Measurements from ENCODE around the gene LINC00632.

- TF ChIP-seq EZH2phosphoT487 (IDR thresholded peaks at IDR 0.05; ENCODE audit: insufficient read depth, low read depth) = no peak
- TF ChIP-seq EZH2 (IDR thresholded peaks at IDR 0.05; ENCODE audit: insufficient read depth, poor library complexity, severe bottlenecking) = no peak
Measured at GRCh38 chrX:140724736-140725135, 15.2 kb downstream of the LINC00632 start.
